ENCODE results near the gene GKN2. TPM values are rescaled to one million over a fixed set of nuclear protein-coding genes. Genes with fewer than 3 reads are reported as not detected.

Gene GKN2
- total RNA-seq, 1 experiment from 2014 or later = not detected

- Mint-ChIP-seq H3K4me1 (peaks cover 20% of the 10 kb centered on the region), H3K27ac (no peak overlapping the region), H3K36me3 (peaks cover 6% of the 10 kb centered on the region), H3K9me3 (peaks cover 24% of the 10 kb centered on the region), H3K4me3 (no peak overlapping the region), H3K27me3 (ENCODE audit: low read depth) (no peaks in the 10 kb centered on the region; the same call in none of the 2 replicates)
- ChIA-PET POLR2A (no interaction called here), CTCF (no interaction called here)
- TF ChIP-seq STAT6 (CRISPR knock-in tag; conservative IDR thresholded peaks at IDR 0.05; ENCODE audit: low read depth) (no peak), E2F4 (CRISPR knock-in tag; IDR thresholded peaks at IDR 0.05; ENCODE audit: borderline replicate concordance, low read depth) (no peak), USF1 (CRISPR knock-in tag; IDR thresholded peaks at IDR 0.05) (no peak), IRF1 (CRISPR knock-in tag; IDR thresholded peaks at IDR 0.05) (no peak), USF2 (CRISPR knock-in tag; IDR thresholded peaks at IDR 0.05) (no peak), SOX15 (CRISPR knock-in tag; IDR thresholded peaks at IDR 0.05) (no peak), CREM (CRISPR knock-in tag; IDR thresholded peaks at IDR 0.05) (no peak), ZNF532 (CRISPR knock-in tag; IDR thresholded peaks at IDR 0.05; ENCODE audit: borderline replicate concordance) (no peak), CDX4 (CRISPR knock-in tag; IDR thresholded peaks at IDR 0.05; ENCODE audit: borderline replicate concordance) (no peak), CTCF (IDR thresholded peaks at IDR 0.05) (no peak), ZNF396 (CRISPR knock-in tag; IDR thresholded peaks at IDR 0.05; ENCODE audit: borderline replicate concordance) (no peak), MXD4 (CRISPR knock-in tag; IDR thresholded peaks at IDR 0.05; ENCODE audit: borderline replicate concordance) (no peak), JAZF1 (CRISPR knock-in tag; IDR thresholded peaks at IDR 0.05) (no peak)
- ATAC-seq = no peak
- DNase-seq (ENCODE audit: low spot score) = no peak
These were observed 47.6 kb downstream of the GKN2 start for GRCh38 chr2:68905116-68905515.

Measured in WTC11 (cell line).